ENCODE data around the gene AGPS. TPM values are rescaled to one million over a fixed set of nuclear protein-coding genes. Genes with fewer than 3 reads are reported as not detected.

The AGPS gene
- total RNA-seq, 2 experiments from 2014 or later: 2.1 to 9.6 TPM

DNA sequence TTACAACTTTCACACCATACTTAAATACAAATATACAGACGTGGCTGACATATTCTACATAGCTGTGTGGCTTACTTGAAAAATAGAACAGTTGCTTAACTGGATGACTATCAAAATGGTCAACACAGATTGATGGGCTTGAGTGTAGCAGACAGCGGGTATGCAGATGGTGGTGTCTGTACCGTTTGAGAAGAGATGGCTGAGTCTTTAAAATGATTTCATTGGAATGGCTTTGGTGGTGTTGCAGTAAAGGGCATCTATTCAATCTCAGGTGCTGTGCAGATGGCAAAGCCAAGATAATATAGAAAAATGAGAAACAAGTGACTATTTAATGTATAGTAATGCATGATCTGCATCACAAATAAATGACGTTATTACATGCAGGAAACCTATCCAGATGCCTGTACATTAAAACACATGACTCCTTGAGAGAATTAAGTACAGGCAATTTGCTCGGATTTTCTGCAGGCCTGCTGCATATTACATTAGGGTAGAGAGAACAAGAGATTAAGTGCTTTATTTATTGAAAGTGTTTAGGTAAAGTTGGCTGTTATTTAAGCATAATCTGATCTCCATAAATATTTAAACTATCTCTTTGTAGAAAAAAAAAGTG, 68.5 kb downstream of the AGPS start:
- POLR2A ChIA-PET: interaction anchor here (0.6 to 0.9 kb wide), 2 partner anchors 14 to 619 kb away, joined by 3 to 4 read pairs; no protein-coding TSS in a partner anchor
- BruUV-seq (replicated peaks): no TSS peak

DNA sequence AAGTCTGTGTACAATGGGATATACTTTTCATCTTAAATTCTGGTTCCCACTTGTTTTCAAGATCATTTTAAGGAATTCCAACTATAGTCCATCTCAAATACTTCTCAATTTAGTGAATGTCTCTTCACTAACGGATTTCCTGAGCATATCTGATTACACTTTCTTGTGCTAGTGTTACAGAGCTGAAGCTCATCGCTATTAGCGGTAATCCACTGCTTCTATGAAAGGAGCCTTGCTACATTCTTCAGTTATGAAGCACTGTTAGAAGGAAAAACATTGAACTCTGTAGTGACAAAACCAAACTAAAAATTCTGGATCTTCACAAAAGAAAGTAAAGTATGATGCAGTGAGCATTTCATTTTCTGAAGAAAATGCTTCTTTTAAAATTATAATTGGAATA, 72.0 kb downstream of the AGPS start:
- no peaks in the 10 kb centered on the region for H3K79me2 ChIP-seq (ENCODE audit: insufficient read depth, low read depth, low read length)
- ChIA-PET POLR2A (interaction anchor here (1.3 to 1.5 kb wide), 2 partner anchors 12 to 26 kb away, joined by 4 to 5 read pairs; no protein-coding TSS in a partner anchor), CTCF (ENCODE audit: unreplicated experiment) (interaction anchor here (0.6 kb wide), 1 partner anchor 1839 kb away, joined by 4 read pairs; no protein-coding TSS in a partner anchor)
- no peaks in the 10 kb centered on the region for H3K36me3 ChIP-seq (ENCODE audit: insufficient read depth, low read length)
- H3K9me3 ChIP-seq (ENCODE audit: low read length): no peaks in the 10 kb centered on the region
- no peaks in the 10 kb centered on the region for H4K20me1 ChIP-seq (ENCODE audit: insufficient read depth, low read length)
- H3K27ac ChIP-seq (ENCODE audit: low read depth, low read length, poor library complexity, severe bottlenecking): no peak overlapping the region
- BruUV-seq (replicated peaks): no TSS peak
- intact Hi-C loops (cut with micrococcal nuclease; ENCODE audit: unreplicated experiment): no loop called here
- H3K9me2 ChIP-seq (ENCODE audit: insufficient read depth, low read length): no peaks in the 10 kb centered on the region
- no peak for TF ChIP-seq EZH2phosphoT487 (IDR thresholded peaks at IDR 0.05; ENCODE audit: borderline replicate concordance, low read depth, low read length)
- TF ChIP-seq, protein P1, sequence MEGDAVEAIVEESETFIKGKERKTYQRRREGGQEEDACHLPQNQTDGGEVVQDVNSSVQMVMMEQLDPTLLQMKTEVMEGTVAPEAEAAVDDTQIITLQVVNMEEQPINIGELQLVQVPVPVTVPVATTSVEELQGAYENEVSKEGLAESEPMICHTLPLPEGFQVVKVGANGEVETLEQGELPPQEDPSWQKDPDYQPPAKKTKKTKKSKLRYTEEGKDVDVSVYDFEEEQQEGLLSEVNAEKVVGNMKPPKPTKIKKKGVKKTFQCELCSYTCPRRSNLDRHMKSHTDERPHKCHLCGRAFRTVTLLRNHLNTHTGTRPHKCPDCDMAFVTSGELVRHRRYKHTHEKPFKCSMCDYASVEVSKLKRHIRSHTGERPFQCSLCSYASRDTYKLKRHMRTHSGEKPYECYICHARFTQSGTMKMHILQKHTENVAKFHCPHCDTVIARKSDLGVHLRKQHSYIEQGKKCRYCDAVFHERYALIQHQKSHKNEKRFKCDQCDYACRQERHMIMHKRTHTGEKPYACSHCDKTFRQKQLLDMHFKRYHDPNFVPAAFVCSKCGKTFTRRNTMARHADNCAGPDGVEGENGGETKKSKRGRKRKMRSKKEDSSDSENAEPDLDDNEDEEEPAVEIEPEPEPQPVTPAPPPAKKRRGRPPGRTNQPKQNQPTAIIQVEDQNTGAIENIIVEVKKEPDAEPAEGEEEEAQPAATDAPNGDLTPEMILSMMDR (conservative IDR thresholded peaks at IDR 0.05; ENCODE audit: low read length): no peak
- no peak overlapping the region for H3K4me3 ChIP-seq (ENCODE audit: low read depth, low read length, poor library complexity, severe bottlenecking)
- no peaks in the 10 kb centered on the region for H3K4me1 ChIP-seq (ENCODE audit: insufficient read depth, low read length, poor library complexity, severe bottlenecking)
- no peak overlapping the region for H2AFZ ChIP-seq (ENCODE audit: low read length)
- H3K4me2 ChIP-seq (ENCODE audit: low read length): no peak overlapping the region
- DNase-seq (ENCODE audit: low spot score): no peak

More for the DNA sequence above, 68.5 kb downstream of the AGPS start:
- H3K9me2 ChIP-seq (ENCODE audit: insufficient read depth, low read length): no peaks in the 10 kb centered on the region
- H3K4me1 ChIP-seq (ENCODE audit: insufficient read depth, low read length, poor library complexity, severe bottlenecking): no peaks in the 10 kb centered on the region
- H3K9me3 ChIP-seq (ENCODE audit: low read length): no peaks in the 10 kb centered on the region
- no peak overlapping the region for H3K4me2 ChIP-seq (ENCODE audit: low read length)
- no peak overlapping the region for H2AFZ ChIP-seq (ENCODE audit: low read length)
- intact Hi-C loops (cut with micrococcal nuclease; ENCODE audit: unreplicated experiment): no loop called here
- TF ChIP-seq, protein P1 (conservative IDR thresholded peaks at IDR 0.05; ENCODE audit: low read length): no peak
- TF ChIP-seq EZH2phosphoT487 (IDR thresholded peaks at IDR 0.05; ENCODE audit: borderline replicate concordance, low read depth, low read length): no peak
- H3K79me2 ChIP-seq (ENCODE audit: insufficient read depth, low read depth, low read length): no peaks in the 10 kb centered on the region
- H3K4me3 ChIP-seq (ENCODE audit: low read depth, low read length, poor library complexity, severe bottlenecking): no peak overlapping the region
- CTCF ChIA-PET (ENCODE audit: unreplicated experiment): no interaction called here
- no peaks in the 10 kb centered on the region for H3K36me3 ChIP-seq (ENCODE audit: insufficient read depth, low read length)
- H4K20me1 ChIP-seq (ENCODE audit: insufficient read depth, low read length): no peaks in the 10 kb centered on the region
- H3K27ac ChIP-seq (ENCODE audit: low read depth, low read length, poor library complexity, severe bottlenecking): no peak overlapping the region
- DNase-seq (ENCODE audit: low spot score): no peak

GRCh38 chr2:177465400-177466138, 73.0 kb downstream of the AGPS start:
- Histone ChIP-seq H3K27ac (ENCODE audit: low read depth, low read length, poor library complexity, severe bottlenecking) (no peak overlapping the region), H3K4me2 (ENCODE audit: low read length) (no peak overlapping the region), H3K4me3 (ENCODE audit: low read depth, low read length, poor library complexity, severe bottlenecking) (no peak overlapping the region), H3K36me3 (ENCODE audit: insufficient read depth, low read length) (no peaks in the 10 kb centered on the region), H3K9me2 (ENCODE audit: insufficient read depth, low read length) (no peaks in the 10 kb centered on the region), H3K9me3 (ENCODE audit: low read length) (no peaks in the 10 kb centered on the region), H2AFZ (ENCODE audit: low read length) (no peak overlapping the region), H4K20me1 (ENCODE audit: insufficient read depth, low read length) (no peaks in the 10 kb centered on the region), H3K4me1 (ENCODE audit: insufficient read depth, low read length, poor library complexity, severe bottlenecking) (no peaks in the 10 kb centered on the region), H3K79me2 (ENCODE audit: insufficient read depth, low read depth, low read length) (no peaks in the 10 kb centered on the region)
- POLR2A ChIA-PET: interaction anchor here (1.3 to 1.5 kb wide), 2 partner anchors 14 to 25 kb away, joined by 4 to 5 read pairs; no protein-coding TSS in a partner anchor
- intact Hi-C loops (cut with micrococcal nuclease; ENCODE audit: unreplicated experiment): no loop called here
- no peak for TF ChIP-seq EZH2phosphoT487 (IDR thresholded peaks at IDR 0.05; ENCODE audit: borderline replicate concordance, low read depth, low read length)
- TF ChIP-seq, protein P1 (conservative IDR thresholded peaks at IDR 0.05; ENCODE audit: low read length): no peak
- BruUV-seq (replicated peaks): no TSS peak
- CTCF ChIA-PET (ENCODE audit: unreplicated experiment): no interaction called here
- no peak for DNase-seq (ENCODE audit: low spot score)
